Lower leg skin (tissue), 4 donors: Measurements from ENCODE around the gene TULP3. TPM values are rescaled to one million over a fixed set of nuclear protein-coding genes. Genes with fewer than 3 reads are reported as not detected.

Source experiments
- DNase-seq, 2 donors: peaks; one replicate each; pipeline ENCODE4 v3.0.0-alpha.2; 2019; ENCODE audit warnings: low spot score in 2 of 2
- H3K4me3 ChIP-seq: fragments of 200-600 bp; sonication (generic); 2 replicates; pipeline ENCODE4 v1.5.1; 2017; ENCODE audit warnings: mild to moderate bottlenecking, low read depth; ENCODE audit not compliant: poor library complexity, severe bottlenecking
- POLR2A ChIP-seq, 2 donors: fragments of 450-650 bp; IDR thresholded peaks; one replicate each; pipeline ENCODE4 v1.6.1; 2016 to 2017; ENCODE audit warnings: antibody characterized with exemption in 2 of 2, mild to moderate bottlenecking in 1 of 2, moderate library complexity in 1 of 2
- WGBS, 2 donors: methylation state at CpG; one replicate each; pipeline ENCODE4 v1.1.5; 2018; 5-methylcytosine and 5-hydroxymethylcytosine counted together
- intact Hi-C: fragments of 100-400 bp; cut with DNase I; formaldehyde crosslinking; loops from one replicate; pipeline ENCODE4 v1.15.0; 2023; ENCODE audit warnings: low total_unique reads
- total RNA-seq, 4 donors: library from RNA; depleted of rRNA; stranded (reverse); fragments of >200 nt; gene quantifications; one replicate each; pipeline ENCODE4 v1.1.0, GENCODE V29; 2016
- TF ChIP-seq, protein P1 (sequence below), 3 donors: fragments of 450-650 bp; IDR thresholded peaks; one replicate each; pipeline ENCODE4 v1.5.1; 2016; ENCODE audit warnings: antibody characterized with exemption in 3 of 3, mild to moderate bottlenecking in 3 of 3, moderate library complexity in 2 of 3

The TULP3 gene
- total RNA-seq, 4 donors from 2014 or later, result 22.8 to 37.3 (median 27.5) TPM

DNA sequence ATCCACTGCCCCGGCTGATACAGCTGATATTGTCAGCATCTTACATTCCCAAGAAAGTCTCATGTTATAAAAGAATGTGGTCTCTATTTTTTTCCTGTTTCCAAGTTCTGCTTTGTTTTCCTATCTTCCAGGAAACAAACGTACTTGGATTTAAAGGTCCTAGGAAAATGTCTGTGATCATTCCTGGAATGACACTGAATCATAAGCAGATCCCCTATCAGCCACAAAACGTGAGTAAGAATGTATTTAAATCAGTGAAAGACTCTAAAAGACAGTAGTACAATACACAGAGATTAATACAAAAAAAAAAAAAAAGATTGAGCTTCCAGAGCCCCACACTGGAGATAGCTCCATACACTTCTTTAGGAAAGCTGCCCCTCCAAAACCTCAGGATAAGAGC, 46.8 kb downstream of the TULP3 start:
- TF ChIP-seq, protein P1, sequence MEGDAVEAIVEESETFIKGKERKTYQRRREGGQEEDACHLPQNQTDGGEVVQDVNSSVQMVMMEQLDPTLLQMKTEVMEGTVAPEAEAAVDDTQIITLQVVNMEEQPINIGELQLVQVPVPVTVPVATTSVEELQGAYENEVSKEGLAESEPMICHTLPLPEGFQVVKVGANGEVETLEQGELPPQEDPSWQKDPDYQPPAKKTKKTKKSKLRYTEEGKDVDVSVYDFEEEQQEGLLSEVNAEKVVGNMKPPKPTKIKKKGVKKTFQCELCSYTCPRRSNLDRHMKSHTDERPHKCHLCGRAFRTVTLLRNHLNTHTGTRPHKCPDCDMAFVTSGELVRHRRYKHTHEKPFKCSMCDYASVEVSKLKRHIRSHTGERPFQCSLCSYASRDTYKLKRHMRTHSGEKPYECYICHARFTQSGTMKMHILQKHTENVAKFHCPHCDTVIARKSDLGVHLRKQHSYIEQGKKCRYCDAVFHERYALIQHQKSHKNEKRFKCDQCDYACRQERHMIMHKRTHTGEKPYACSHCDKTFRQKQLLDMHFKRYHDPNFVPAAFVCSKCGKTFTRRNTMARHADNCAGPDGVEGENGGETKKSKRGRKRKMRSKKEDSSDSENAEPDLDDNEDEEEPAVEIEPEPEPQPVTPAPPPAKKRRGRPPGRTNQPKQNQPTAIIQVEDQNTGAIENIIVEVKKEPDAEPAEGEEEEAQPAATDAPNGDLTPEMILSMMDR (IDR thresholded peaks at IDR 0.05), result no peak
- no peak for TF ChIP-seq POLR2A (IDR thresholded peaks at IDR 0.05)
- WGBS, 2 donors, result 83 to 84% methylated on average over 3 of the region's 3 CpGs
- no peak overlapping the region for H3K4me3 ChIP-seq
- intact Hi-C loops, result no loop called here
- no peak for DNase-seq

DNA sequence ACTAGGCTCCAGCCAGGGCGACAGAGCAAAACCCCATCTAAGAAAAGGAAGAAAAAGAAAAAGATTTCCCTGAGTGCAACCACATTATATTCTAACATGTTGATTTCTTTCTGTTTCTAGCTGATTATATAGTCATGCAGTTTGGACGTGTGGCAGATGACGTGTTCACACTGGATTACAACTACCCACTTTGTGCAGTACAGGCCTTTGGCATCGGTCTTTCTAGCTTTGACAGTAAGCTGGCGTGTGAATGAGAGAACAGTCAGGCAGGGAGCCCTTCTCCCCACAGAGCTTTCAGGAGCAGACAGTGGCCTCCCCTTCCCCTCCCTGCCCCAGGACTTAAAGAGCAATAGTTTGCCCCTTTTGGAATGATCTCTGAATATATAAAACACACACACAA, 48.5 kb downstream of the TULP3 start:
- 88 to 93% methylated on average over 5 of the region's 5 CpGs for WGBS, 2 donors
- no peak for DNase-seq
- TF ChIP-seq POLR2A (IDR thresholded peaks at IDR 0.05), result no peak
- TF ChIP-seq, protein P1 (IDR thresholded peaks at IDR 0.05), result no peak
- intact Hi-C loops, result no loop called here
- H3K4me3 ChIP-seq, result no peak overlapping the region

DNA sequence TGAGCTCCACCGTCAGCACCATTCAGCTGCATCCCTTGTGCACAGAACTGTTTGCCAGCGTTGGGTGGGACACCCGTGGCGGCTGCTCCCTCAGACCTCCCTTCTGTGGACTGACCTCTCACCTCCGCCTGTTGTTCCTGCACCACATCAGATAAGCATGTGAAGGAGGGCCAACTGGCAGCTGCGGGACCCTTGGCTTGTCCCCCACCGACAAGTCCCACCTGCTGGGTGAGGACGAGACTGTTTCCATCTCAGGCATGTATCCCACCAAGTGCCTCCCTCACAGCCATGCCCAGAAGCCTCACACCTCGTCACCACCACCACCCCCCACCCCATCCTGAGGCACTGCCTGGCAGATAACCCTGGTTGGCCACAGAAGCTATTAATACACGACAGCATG, 49.9 kb downstream of the TULP3 start:
- H3K4me3 ChIP-seq, result no peak overlapping the region
- TF ChIP-seq, protein P1 (IDR thresholded peaks at IDR 0.05), result no peak
- no peak for TF ChIP-seq POLR2A (IDR thresholded peaks at IDR 0.05)
- intact Hi-C loops, result loop anchor here (10.0 kb wide), 1 partner anchor 86 kb away; the partner anchor contains the start of gene TEX52
- 60 to 64% methylated on average over 10 of the region's 10 CpGs for WGBS, 2 donors
- DNase-seq, result no peak

DNA sequence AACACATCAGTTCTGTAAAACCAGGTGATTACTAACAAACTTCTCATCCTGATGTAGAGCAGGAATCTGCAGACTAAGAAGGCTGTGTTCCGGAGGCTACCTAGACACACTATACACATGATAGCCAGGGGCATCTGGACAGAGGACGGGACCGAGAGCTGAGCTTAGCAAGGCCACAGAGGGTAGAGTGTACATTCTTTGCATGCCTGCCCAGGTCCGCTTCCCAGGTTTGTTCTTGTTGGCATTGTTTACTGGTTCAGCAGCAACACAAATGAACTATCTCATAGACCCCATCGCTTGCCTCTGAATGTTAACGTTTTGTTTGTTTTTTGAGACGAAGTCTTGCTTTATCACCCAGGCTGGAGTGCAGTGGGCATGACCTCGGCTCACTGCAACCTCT, 50.8 kb downstream of the TULP3 start:
- H3K4me3 ChIP-seq, result no peak overlapping the region
- intact Hi-C loops, result loop anchor here (10.0 kb wide), 1 partner anchor 87 kb away; the partner anchor contains the start of gene TEX52
- WGBS, 2 donors, result 86% methylated on average over 8 of the region's 8 CpGs
- DNase-seq, result no peak
- TF ChIP-seq POLR2A (IDR thresholded peaks at IDR 0.05), result no peak
- TF ChIP-seq, protein P1 (IDR thresholded peaks at IDR 0.05), result no peak

DNA sequence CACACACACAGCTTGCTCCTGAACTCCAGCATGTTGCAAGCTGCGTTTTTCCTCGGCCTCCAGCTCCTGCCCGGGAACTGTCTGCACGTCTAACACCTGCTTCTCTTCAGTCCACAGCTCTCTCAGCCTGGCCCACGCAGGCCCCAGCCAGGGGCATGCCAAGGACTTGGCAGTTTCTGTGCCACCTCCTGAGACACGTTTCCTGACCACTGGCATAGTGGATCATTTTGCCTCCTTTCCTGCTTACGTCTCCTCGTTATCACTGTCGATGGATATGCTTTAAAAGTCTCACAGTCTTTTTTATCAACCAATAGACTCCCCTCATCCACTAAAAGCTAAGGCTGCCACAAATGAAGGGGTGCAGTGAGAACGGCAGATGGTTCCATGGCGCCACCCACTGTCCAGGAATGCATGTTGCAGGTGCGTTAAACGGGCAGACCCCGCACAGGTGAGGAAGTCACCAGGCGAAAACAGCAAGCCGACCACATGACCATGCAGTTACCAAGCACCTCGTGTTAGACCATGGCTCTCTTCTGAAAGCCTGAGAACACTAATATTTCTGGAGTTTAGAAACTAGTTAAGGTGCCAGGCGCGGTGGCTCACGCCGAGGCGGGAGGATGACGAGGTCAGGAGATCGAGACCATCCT, 53.8 kb downstream of the TULP3 start:
- intact Hi-C loops, result loop anchor here (10.0 kb wide), 1 partner anchor 90 kb away; the partner anchor contains the start of gene TEX52
- H3K4me3 ChIP-seq, result no peak overlapping the region
- 38 to 39% methylated on average over 24 of the region's 24 CpGs for WGBS, 2 donors
- TF ChIP-seq, protein P1 (IDR thresholded peaks at IDR 0.05), result peak in 1 of 3 donors; percentile 45
- no peak for TF ChIP-seq POLR2A (IDR thresholded peaks at IDR 0.05)
- no peak for DNase-seq
